Measurements from ENCODE around the gene NUCB2. TPM values are rescaled to one million over a fixed set of nuclear protein-coding genes. Genes with fewer than 3 reads are reported as not detected.

Gene NUCB2
- total and polyA plus RNA-seq, 2 experiments from 2014 or later: 52.4 to 129 TPM

- Histone ChIP-seq H3K4me3 (peak within 1 kb of the TSS; percentile 43), H3K27ac (no peak within 1 kb of the TSS), H3K4me1 (ENCODE audit: low read depth) (peaks cover 6% of the 10 kb centered on the region), H3K36me3 (no peaks in the 10 kb centered on the region), H3K27me3 (peaks cover 41% of the 10 kb centered on the region), H3K9me3 (ENCODE audit: low read depth) (no peaks in the 10 kb centered on the region)
- DNase-seq (ENCODE audit: low read depth in 1 of 2, low spot score in 1 of 2): peak; percentile 42 to 84
- no peak for TF ChIP-seq CTCF (IDR thresholded peaks at IDR 0.05; ENCODE audit: low read depth, low read length)
Measured at GRCh38 chr11:17351510-17352176, 75.1 kb downstream of the NUCB2 start, which contains the start of gene NCR3LG1. Gene NCR3LG1, plus strand, starts transcription at chr11:17351800. Its CDS starts 170 bp downstream, at chr11:17351970.

GRCh38 chr11:17352950-17353820, 76.6 kb downstream of the NUCB2 start:
- no peaks in the 10 kb centered on the region for H3K36me3 ChIP-seq
- peak overlapping the region; percentile 43 for H3K4me3 ChIP-seq
- peaks cover 6% of the 10 kb centered on the region for H3K4me1 ChIP-seq (ENCODE audit: low read depth)
- TF ChIP-seq CTCF (IDR thresholded peaks at IDR 0.05; ENCODE audit: low read depth, low read length): no peak
- H3K9me3 ChIP-seq (ENCODE audit: low read depth): no peaks in the 10 kb centered on the region
- peak overlapping the region; percentile 23 for H3K27ac ChIP-seq
- peaks cover 41% of the 10 kb centered on the region for H3K27me3 ChIP-seq
- peak; percentile 87 to 90 for DNase-seq (ENCODE audit: low read depth in 1 of 2, low spot score in 1 of 2)

- Histone ChIP-seq H3K27me3 (peaks cover 40% of the 10 kb centered on the region), H3K4me1 (ENCODE audit: low read depth) (peaks cover 6% of the 10 kb centered on the region), H3K9me3 (ENCODE audit: low read depth) (no peaks in the 10 kb centered on the region), H3K36me3 (no peaks in the 10 kb centered on the region), H3K4me3 (peak overlapping the region; percentile 43), H3K27ac (peak overlapping the region; percentile 23)
- DNase-seq (ENCODE audit: low read depth in 1 of 2, low spot score in 1 of 2): no peak
- no peak for TF ChIP-seq CTCF (IDR thresholded peaks at IDR 0.05; ENCODE audit: low read depth, low read length)
Measured at GRCh38 chr11:17353821-17354600, 77.5 kb downstream of the NUCB2 start.

GRCh38 chr11:17354601-17354991, 78.1 kb downstream of the NUCB2 start:
- Histone ChIP-seq H3K9me3 (ENCODE audit: low read depth) (no peaks in the 10 kb centered on the region), H3K27ac (no peak overlapping the region), H3K36me3 (no peaks in the 10 kb centered on the region), H3K27me3 (peaks cover 34% of the 10 kb centered on the region), H3K4me3 (no peak overlapping the region), H3K4me1 (ENCODE audit: low read depth) (peaks cover 6% of the 10 kb centered on the region)
- TF ChIP-seq CTCF (IDR thresholded peaks at IDR 0.05; ENCODE audit: low read depth, low read length): peak; percentile 71
- DNase-seq (ENCODE audit: low read depth in 1 of 2, low spot score in 1 of 2): peak; percentile 76 to 83

GRCh38 chr11:17366495-17366894, 90.0 kb downstream of the NUCB2 start:
- no peaks in the 10 kb centered on the region for H3K27me3 ChIP-seq
- H3K4me3 ChIP-seq: no peak overlapping the region
- TF ChIP-seq CTCF (IDR thresholded peaks at IDR 0.05; ENCODE audit: low read depth, low read length): no peak
- H3K4me1 ChIP-seq (ENCODE audit: low read depth): no peaks in the 10 kb centered on the region
- no peaks in the 10 kb centered on the region for H3K36me3 ChIP-seq
- no peak for DNase-seq (ENCODE audit: low read depth in 1 of 2, low spot score in 1 of 2)
- H3K27ac ChIP-seq: no peak overlapping the region
- no peaks in the 10 kb centered on the region for H3K9me3 ChIP-seq (ENCODE audit: low read depth)

Data from cardiac muscle cell (in vitro differentiated cells and primary cell).